NCI-H128 (cell line): ENCODE measurements around the gene TRABD2B.

Source experiments
- DNase-seq: peaks from one replicate; lab custom pipeline; 2025; ENCODE audit not compliant: unreplicated experiment; lab: John Stamatoyannopoulos, UW

Gene TRABD2B

GRCh38 chr1:47711848-47712492, 285.2 kb downstream of the TRABD2B start:
- no peak for DNase-seq

DNA sequence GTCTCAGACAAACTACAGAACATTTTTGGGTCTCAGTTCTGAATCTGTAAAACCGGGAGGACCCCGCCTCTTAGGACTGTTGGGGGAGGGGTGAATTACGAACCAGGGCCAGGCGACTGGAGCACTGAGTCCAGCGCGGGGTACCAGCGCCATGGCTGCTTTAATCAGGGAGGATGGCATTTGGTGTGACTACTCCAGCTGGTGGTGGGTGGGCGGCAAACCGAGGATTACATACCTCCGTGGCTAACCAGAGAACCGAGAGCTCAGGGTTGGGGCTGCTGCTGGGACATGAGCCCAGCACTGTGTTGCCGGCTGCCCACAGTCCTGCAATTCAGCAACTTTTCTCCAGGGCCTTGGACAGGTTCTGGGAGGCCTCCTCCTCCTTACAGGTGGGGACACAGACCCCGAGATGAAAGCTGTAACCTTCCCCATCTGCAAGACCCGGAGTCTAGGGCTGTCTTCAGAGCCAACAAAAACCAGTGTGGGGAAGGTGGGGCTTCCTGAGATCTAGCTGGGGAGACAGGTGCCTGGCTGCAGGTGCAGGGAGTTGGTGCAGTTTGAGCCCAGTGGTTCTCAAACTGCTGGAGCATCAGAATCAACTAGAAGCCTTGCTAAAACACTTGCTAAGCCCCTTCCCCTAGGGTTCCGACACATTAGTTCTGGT, 285.9 kb downstream of the TRABD2B start:
- no peak for DNase-seq
